CD4-positive, alpha-beta memory T cell (primary cell): ENCODE results near the gene KAT2A. TPM values are rescaled to one million over a fixed set of nuclear protein-coding genes. Genes with fewer than 3 reads are reported as not detected.

Experiments used
- CTCF ChIA-PET: fragments of 350-600 bp; sonication (Branson Sonifier 250); formaldehyde crosslinking; loops from one replicate; lab custom pipeline; 2021; ENCODE audit warnings: inconsistent platforms; ENCODE audit not compliant: partially characterized antibody; lab: Charles Lee
- POLR2A ChIA-PET: fragments of 350-600 bp; sonication (Branson Sonifier 250); formaldehyde crosslinking; loops from one replicate; lab custom pipeline; 2021; ENCODE audit not compliant: partially characterized antibody; lab: Charles Lee
- DNase-seq, 5 donors: peaks; one replicate each; pipeline versions ENCODE4 v3.0.0 to v3.0.0-alpha.2; 2020 to 2022; ENCODE audit warnings: mixed read lengths in 1 of 5
- H3K27ac ChIP-seq: one replicate; pipeline ENCODE4 v1.7.0; 2013; ENCODE audit warnings: low read depth, low read length
- H3K27me3 ChIP-seq: 2 replicates; pipeline ENCODE4 v1.7.0; 2013; ENCODE audit warnings: mild to moderate bottlenecking, low read length, moderate library complexity; ENCODE audit not compliant: insufficient read depth
- H3K36me3 ChIP-seq: 2 replicates; pipeline ENCODE4 v1.7.0; 2013; ENCODE audit warnings: mild to moderate bottlenecking, low read length, moderate library complexity; ENCODE audit not compliant: insufficient read depth
- H3K4me1 ChIP-seq: 2 replicates; pipeline ENCODE4 v1.7.0; 2013; ENCODE audit warnings: mild to moderate bottlenecking, low read length, moderate library complexity; ENCODE audit not compliant: insufficient read depth
- H3K4me3 ChIP-seq, 2 donors: one replicate each; pipeline ENCODE4 v1.7.0; 2013; ENCODE audit warnings: low read length in 2 of 2, mild to moderate bottlenecking in 1 of 2
- H3K9me3 ChIP-seq, 2 donors: one replicate each; pipeline ENCODE4 v1.7.0; 2013; ENCODE audit warnings: low read length in 2 of 2, control low read depth in 1 of 2; ENCODE audit not compliant: control insufficient read depth in 1 of 2
- H3K27ac Mint-ChIP-seq, 7 donors: one replicate each; pipeline ENCODE4 v1.8.0; 2020 to 2021; ENCODE audit warnings: mixed read lengths in 7 of 7, mild to moderate bottlenecking in 6 of 7, inconsistent platforms in 3 of 7, moderate library complexity in 3 of 7
- H3K27me3 Mint-ChIP-seq, 2 donors: one replicate each; pipeline ENCODE4 v1.8.0; 2020 to 2021; ENCODE audit warnings: mixed read lengths in 2 of 2
- H3K36me3 Mint-ChIP-seq, 2 donors: one replicate each; pipeline ENCODE4 v1.8.0; 2020 to 2021; ENCODE audit warnings: mixed read lengths in 2 of 2, inconsistent platforms in 1 of 2, mild to moderate bottlenecking in 1 of 2
- H3K4me1 Mint-ChIP-seq, 4 donors: one replicate each; pipeline ENCODE4 v1.8.0; 2020 to 2021; ENCODE audit warnings: mixed read lengths in 4 of 4, mild to moderate bottlenecking in 1 of 4
- H3K4me3 Mint-ChIP-seq, 8 donors: one replicate each; pipeline ENCODE4 v1.8.0; 2020 to 2021; ENCODE audit warnings: mixed read lengths in 8 of 8, mild to moderate bottlenecking in 7 of 8, moderate library complexity in 6 of 8, inconsistent platforms in 3 of 8
- H3K9me3 Mint-ChIP-seq, 8 donors: one replicate each; pipeline ENCODE4 v1.8.0; 2020 to 2021; ENCODE audit warnings: mixed read lengths in 8 of 8, mild to moderate bottlenecking in 5 of 8, inconsistent platforms in 3 of 8, moderate library complexity in 1 of 8
- intact Hi-C: fragments of 100-400 bp; cut with micrococcal nuclease; formaldehyde crosslinking; loops from one replicate; pipeline ENCODE4 v1.15.1; 2023
- polyA plus RNA-seq, 2 donors: library from polyadenylated mRNA; unstranded; fragments of 300-500 nt; fragmentation: Illumina TruSeq; gene quantifications; one replicate each; pipeline ENCODE4 v1.2.3, GENCODE V29; 2021
- total RNA-seq, 2 experiments: library from RNA; stranded (reverse); gene quantifications; one replicate each; pipeline ENCODE4 v1.2.3, GENCODE V29; 2021

KAT2A gene
- total and polyA plus RNA-seq, 4 experiments from 2014 or later, result 5.9 to 39.9 (median 22.9) TPM

DNA sequence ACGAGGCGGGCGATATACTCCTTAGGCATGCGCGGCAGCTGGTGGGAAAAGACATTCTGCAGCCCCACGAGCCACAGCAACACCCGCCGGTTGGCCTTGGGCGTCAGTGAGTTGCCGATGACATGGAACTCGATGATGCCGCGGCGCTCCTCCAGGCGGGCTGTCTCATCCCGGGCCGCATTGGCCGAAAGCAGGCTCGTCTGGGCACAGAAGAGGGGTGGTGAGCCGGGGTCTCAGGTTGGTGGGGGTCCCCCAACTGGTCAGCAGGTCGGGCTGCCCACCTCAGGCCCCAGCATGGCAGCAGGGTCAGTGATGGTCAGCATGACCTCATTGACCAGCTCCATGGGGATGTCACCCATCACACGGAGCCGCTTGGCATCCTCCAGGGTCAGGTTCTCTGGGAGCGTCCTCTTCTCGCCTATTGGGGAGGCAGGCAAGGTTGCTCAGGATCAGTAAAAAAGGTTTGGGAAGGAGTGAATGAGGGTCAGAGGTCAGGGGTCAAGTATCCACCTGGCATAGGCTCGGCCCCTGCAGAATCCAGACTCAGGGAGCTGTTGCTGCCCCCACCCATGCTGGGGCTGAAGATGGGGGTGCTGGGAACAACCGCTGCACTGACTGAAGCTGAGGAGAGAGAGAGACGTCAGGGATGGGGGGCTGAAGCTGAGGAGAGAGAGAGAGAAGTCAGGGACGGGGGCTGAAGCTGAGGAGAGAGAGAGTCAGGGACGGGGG is 3.6 kb downstream of the KAT2A start:
- Mint-ChIP-seq H3K9me3 (no peaks in the 10 kb centered on the region), H3K27me3 (no peaks in the 10 kb centered on the region), H3K27ac (peak overlapping the region in 1 of 7 donors; percentile 79), H3K4me1 (peaks cover 16 to 49% (median 29%) of the 10 kb centered on the region in 4 donors), H3K36me3 (peaks cover 8 to 11% of the 10 kb centered on the region in 2 donors), H3K4me3 (no peak overlapping the region)
- no peaks in the 10 kb centered on the region for H3K36me3 ChIP-seq
- ChIA-PET CTCF (interaction anchor here (0.6 to 8.1 kb wide), 12 partner anchors 10 to 271 kb away, joined by 3 to 124 read pairs (median 8); partner anchors contain the start of genes CNP, DNAJC7, GHDC and NKIRAS2), POLR2A (interaction anchor here (1.1 to 5.3 kb wide), 2 partner anchors 101 to 151 kb away, joined by 4 to 28 read pairs; partner anchors contain the start of genes CNP and DNAJC7)
- H3K27me3 ChIP-seq, result no peaks in the 10 kb centered on the region
- H3K4me1 ChIP-seq, result peaks cover 20% of the 10 kb centered on the region
- no peak overlapping the region for H3K27ac ChIP-seq
- DNase-seq, result no peak
- no peaks in the 10 kb centered on the region for H3K9me3 ChIP-seq
- H3K4me3 ChIP-seq, result no peak overlapping the region
- intact Hi-C loops, result loop anchor here (5.0 kb wide), 1 partner anchor 65 kb away; the partner anchor contains the start of gene KCNH4

DNA sequence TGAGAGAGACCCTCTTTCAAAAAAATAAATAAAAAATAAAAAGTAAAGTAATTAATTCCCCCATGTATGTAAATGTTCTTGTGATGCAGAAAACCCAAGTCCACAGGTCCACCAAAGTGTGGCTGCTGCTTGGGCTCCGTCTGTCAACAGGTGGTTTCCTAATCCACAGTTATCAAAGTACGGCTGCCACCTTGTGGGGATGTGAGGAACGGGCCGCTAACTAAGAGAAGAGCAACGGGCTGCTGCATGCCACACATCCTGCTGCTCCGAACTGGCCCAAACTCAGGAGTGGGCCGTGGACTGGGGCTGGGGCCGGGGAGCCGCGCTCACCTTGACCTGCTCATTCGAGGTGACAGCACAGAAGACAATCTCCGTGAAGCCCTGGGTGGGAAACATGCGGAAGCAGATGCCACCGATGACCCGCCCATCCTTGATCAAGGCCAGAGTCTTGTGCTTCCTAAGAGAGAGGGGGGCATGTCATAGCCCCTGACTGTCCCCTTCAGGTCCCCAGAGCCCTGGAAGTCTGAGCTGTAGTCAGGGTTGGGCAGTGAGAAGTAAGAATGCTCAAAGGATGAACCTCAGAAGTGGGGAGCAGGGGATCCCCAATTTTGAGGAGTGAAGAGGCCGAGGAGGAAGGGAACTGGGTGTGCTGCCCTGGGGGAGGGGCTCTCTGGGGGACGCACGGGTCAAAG is 4.3 kb downstream of the KAT2A start:
- Mint-ChIP-seq H3K27me3 (no peaks in the 10 kb centered on the region), H3K36me3 (peaks cover 8 to 11% of the 10 kb centered on the region in 2 donors), H3K4me1 (peaks cover 19 to 55% (median 34%) of the 10 kb centered on the region in 4 donors), H3K27ac (peak overlapping the region in 6 of 7 donors; percentile 13 to 79 (median 68)), H3K4me3 (peak overlapping the region in 4 of 8 donors; percentile 1 to 43 (median 22)), H3K9me3 (no peaks in the 10 kb centered on the region)
- Histone ChIP-seq H3K4me3 (no peak overlapping the region), H3K27ac (no peak overlapping the region), H3K27me3 (no peaks in the 10 kb centered on the region), H3K36me3 (no peaks in the 10 kb centered on the region), H3K4me1 (peaks cover 24% of the 10 kb centered on the region), H3K9me3 (no peaks in the 10 kb centered on the region)
- ChIA-PET POLR2A (interaction anchor here (1.1 to 5.3 kb wide), 3 partner anchors 9 to 151 kb away, joined by 3 to 28 read pairs (median 4); partner anchors contain the start of genes CNP and DNAJC7), CTCF (interaction anchor here (0.7 to 8.1 kb wide), 8 partner anchors 9 to 272 kb away, joined by 3 to 124 read pairs (median 10); partner anchors contain the start of genes DNAJC7, GHDC, NKIRAS2 and STAT3)
- DNase-seq, result peak; percentile 80 to 88 (median 81)
- intact Hi-C loops, result loop anchor here (1.0 to 5.0 kb wide), 4 partner anchors 50 to 154 kb away; partner anchors contain the start of gene KCNH4

DNA sequence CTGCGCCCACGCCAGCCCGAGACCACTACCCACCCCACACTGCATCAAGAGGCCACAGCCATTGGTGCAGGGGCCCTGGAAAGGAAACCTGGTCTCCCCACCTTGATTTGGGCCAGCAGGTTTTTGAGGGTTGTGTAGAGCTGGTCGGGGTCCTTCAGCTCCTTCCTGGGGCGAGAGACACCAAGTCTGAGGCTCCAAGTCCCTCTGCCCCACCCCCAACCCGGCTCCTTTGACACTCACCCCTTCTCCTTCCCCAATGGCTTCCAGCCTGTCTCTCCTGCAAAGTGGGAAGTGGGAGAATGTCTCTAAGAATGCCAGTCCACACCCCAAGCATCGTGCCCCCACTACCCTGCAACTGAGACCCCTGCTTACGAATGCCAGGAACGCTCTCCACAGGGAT is 7.0 kb downstream of the KAT2A start:
- Histone ChIP-seq H3K4me1 (peaks cover 31% of the 10 kb centered on the region), H3K27ac (no peak overlapping the region), H3K4me3 (no peak overlapping the region), H3K9me3 (no peaks in the 10 kb centered on the region), H3K27me3 (no peaks in the 10 kb centered on the region), H3K36me3 (no peaks in the 10 kb centered on the region)
- intact Hi-C loops, result no loop called here
- no peaks in the 10 kb centered on the region for H3K27me3 Mint-ChIP-seq
- H3K4me3 Mint-ChIP-seq, result no peak overlapping the region
- H3K36me3 Mint-ChIP-seq, result peaks cover 13 to 16% of the 10 kb centered on the region in 2 donors
- H3K27ac Mint-ChIP-seq, result peak overlapping the region in 4 of 7 donors; percentile 43 to 85 (median 58)
- peaks cover 0 to 3% (median 0%) of the 10 kb centered on the region in 8 donors for H3K9me3 Mint-ChIP-seq
- ChIA-PET POLR2A (interaction anchor here (1.5 to 3.1 kb wide), 5 partner anchors 9 to 152 kb away, joined by 3 to 45 read pairs (median 8); partner anchors contain the start of genes DNAJC7 and NKIRAS2), CTCF (interaction anchor here (2.1 to 8.1 kb wide), 7 partner anchors 47 to 150 kb away, joined by 5 to 124 read pairs (median 39); partner anchors contain the start of genes CNP, DNAJC7 and NKIRAS2)
- no peak for DNase-seq
- peaks cover 25 to 62% (median 44%) of the 10 kb centered on the region in 4 donors for H3K4me1 Mint-ChIP-seq

DNA sequence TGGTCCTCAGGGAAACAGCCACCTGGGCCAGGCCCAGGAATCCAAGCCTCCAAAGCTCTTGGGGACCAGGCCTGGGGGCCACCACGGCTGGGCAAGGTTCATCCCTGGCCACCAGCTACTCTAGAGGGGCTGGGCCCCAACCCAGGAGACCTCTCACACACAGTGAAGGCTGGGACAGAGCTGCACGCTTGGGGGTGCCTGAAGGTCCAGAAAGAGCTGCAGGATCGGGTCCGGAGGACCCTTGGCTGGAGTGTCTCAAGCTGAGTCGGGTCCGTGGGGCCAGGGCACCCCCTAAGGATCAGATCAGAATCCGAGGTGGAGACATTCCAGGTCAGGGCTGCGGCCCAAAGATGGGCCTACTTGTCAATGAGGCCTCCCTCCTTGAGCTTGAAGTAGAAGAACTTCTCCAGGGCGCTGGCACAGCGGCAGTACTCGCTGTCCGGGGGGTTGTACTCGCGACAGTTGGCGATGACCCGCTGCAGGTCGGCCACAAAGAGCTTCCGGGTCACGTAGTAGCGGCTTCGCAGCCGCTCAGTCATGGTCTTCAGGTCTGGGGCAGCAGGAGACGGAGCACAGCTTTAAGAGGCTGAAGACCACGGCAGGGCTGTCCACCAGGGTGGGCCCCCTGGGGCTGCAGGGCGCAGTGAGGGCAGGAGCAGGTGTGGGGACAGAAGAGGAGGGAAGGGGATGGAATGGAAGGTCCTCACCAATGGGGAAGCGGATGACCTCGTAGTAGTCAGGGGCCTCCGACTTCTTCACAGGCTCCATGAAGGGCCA is 7.7 kb downstream of the KAT2A start:
- peaks cover 0 to 3% (median 0%) of the 10 kb centered on the region in 8 donors for H3K9me3 Mint-ChIP-seq
- no peaks in the 10 kb centered on the region for H3K27me3 Mint-ChIP-seq
- ChIA-PET CTCF (interaction anchor here (1.0 to 7.9 kb wide), 10 partner anchors 10 to 149 kb away, joined by 3 to 88 read pairs (median 9); partner anchors contain the start of genes CNP, DNAJC7 and NKIRAS2), POLR2A (interaction anchor here (1.0 to 3.2 kb wide), 14 partner anchors 8 to 195 kb away, joined by 3 to 45 read pairs (median 4); partner anchors contain the start of genes ACLY, CNP, DNAJC7 and GHDC)
- H3K36me3 ChIP-seq, result no peaks in the 10 kb centered on the region
- H3K27ac ChIP-seq, result peak overlapping the region; percentile 88
- peaks cover 22 to 62% (median 43%) of the 10 kb centered on the region in 4 donors for H3K4me1 Mint-ChIP-seq
- H3K27me3 ChIP-seq, result no peaks in the 10 kb centered on the region
- H3K4me1 ChIP-seq, result peaks cover 31% of the 10 kb centered on the region
- no peak overlapping the region for H3K4me3 Mint-ChIP-seq
- H3K4me3 ChIP-seq, result no peak overlapping the region
- peak overlapping the region in 3 of 7 donors; percentile 86 to 98 (median 96) for H3K27ac Mint-ChIP-seq
- DNase-seq, result no peak
- H3K36me3 Mint-ChIP-seq, result peaks cover 13 to 21% of the 10 kb centered on the region in 2 donors
- intact Hi-C loops, result loop anchor here (2.0 kb wide), 1 partner anchor 41 kb away; the partner anchor contains the start of gene RAB5C
- no peaks in the 10 kb centered on the region for H3K9me3 ChIP-seq

DNA sequence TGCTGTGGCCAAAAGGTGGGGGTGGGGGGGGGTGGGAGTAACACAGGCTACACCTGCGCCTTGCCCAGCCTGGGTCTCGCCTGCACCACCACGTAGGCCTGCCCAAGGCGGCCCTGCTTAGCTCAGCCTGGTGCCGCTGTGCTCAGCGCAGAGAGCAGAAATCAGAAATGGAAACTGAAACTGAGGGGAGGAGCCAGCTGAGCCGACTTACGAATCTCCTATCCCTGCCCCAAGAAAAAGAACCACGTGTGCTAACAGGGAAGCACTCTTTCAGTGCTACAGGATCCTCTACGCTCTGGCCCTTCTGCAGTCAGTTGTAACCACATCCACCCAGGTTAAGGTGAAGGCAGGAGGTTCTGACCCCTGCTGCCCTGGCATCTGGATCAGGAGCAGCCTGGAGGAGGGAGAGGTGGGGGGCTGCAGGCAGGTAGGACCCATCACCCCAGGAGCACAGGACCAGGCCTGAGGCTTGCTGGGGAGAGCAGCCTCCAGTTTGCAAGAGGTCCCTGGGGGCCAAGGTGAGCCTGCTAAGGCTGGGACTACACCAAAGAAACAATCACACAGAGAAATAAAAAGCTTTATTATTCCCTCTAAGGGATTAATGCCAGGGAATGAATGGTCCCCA is 8.5 kb downstream of the KAT2A start, which contains the start of gene DHX58:
Gene DHX58 (minus strand): TSS at position 163 of the 625 bp plus-strand sequence. CDS start 822 bp downstream, outside the sequence.
- peaks cover 13 to 24% of the 10 kb centered on the region in 2 donors for H3K36me3 Mint-ChIP-seq
- H3K4me1 Mint-ChIP-seq, result peaks cover 24 to 64% (median 46%) of the 10 kb centered on the region in 4 donors
- CTCF ChIA-PET, result interaction anchor here (1.0 to 7.9 kb wide), 11 partner anchors 9 to 148 kb away, joined by 3 to 88 read pairs (median 5); partner anchors contain the start of genes CNP, DNAJC7 and NKIRAS2

More for the DNA sequence above, 8.5 kb downstream of the KAT2A start, which contains the start of gene DHX58:
- intact Hi-C loops, result loop anchor here (2.0 kb wide), 1 partner anchor 42 kb away; the partner anchor contains the start of gene RAB5C
- DNase-seq, result peak; percentile 81 to 87 (median 84)
- Histone ChIP-seq H3K9me3 (no peaks in the 10 kb centered on the region), H3K4me3 (peak within 1 kb of the TSS; percentile 76 to 86), H3K36me3 (no peaks in the 10 kb centered on the region), H3K27me3 (no peaks in the 10 kb centered on the region), H3K4me1 (peaks cover 37% of the 10 kb centered on the region), H3K27ac (peak within 1 kb of the TSS; percentile 88)
- Mint-ChIP-seq H3K27me3 (no peaks in the 10 kb centered on the region), H3K27ac (peak within 1 kb of the TSS; percentile 92 to 98 (median 98)), H3K4me3 (peak within 1 kb of the TSS; percentile 87 to 95 (median 92)), H3K9me3 (peaks cover 0 to 3% (median 0%) of the 10 kb centered on the region in 8 donors)
- POLR2A ChIA-PET, result interaction anchor here (1.0 to 3.2 kb wide), 25 partner anchors 9 to 434 kb away, joined by 3 to 45 read pairs (median 4); partner anchors contain the start of genes ACLY, CNP, DNAJC7 and GHDC
